Measurements from ENCODE around the gene NECTIN1. TPM values are rescaled to one million over a fixed set of nuclear protein-coding genes. Genes with fewer than 3 reads are reported as not detected.

The NECTIN1 gene
- total RNA-seq, 1 experiment from 2014 or later, result 23.8 TPM

- H3K27ac ChIP-seq (ENCODE audit: low read depth, low read length), result no peak overlapping the region
- ChIA-PET CTCF (no interaction called here), RAD21 (ENCODE audit: low non-redundant PET in 1 of 2, low total read pairs in 2 of 2, uncharacterized antibody in 2 of 2, unreplicated experiment in 2 of 2) (no interaction called here), POLR2A (no interaction called here)
- H3K36me3 ChIP-seq (ENCODE audit: control insufficient read depth in 1 of 2, insufficient read depth in 2 of 2, low read length in 2 of 2), result peaks cover 0 to 3% of the 10 kb centered on the region in 2 experiments; a peak in 2 of 4 replicates
- no peaks in the 10 kb centered on the region for H3K9me2 ChIP-seq (ENCODE audit: insufficient read depth)
- BruUV-seq (replicated peaks), result no TSS peak
- H3K27me3 ChIP-seq (ENCODE audit: insufficient read depth, low read length), result no peaks in the 10 kb centered on the region
- no peak overlapping the region for H3K4me2 ChIP-seq (ENCODE audit: low read length)
- ATAC-seq, result no peak
- H4K20me1 ChIP-seq (ENCODE audit: insufficient read depth), result no peaks in the 10 kb centered on the region
- H3K9me3 ChIP-seq (ENCODE audit: control insufficient read depth in 1 of 2, insufficient read depth in 1 of 2, low read depth in 1 of 2, low read length in 2 of 2), result no peaks in the 10 kb centered on the region
- no peak overlapping the region for H2AFZ ChIP-seq (ENCODE audit: low read depth, low read length, poor library complexity, severe bottlenecking)
- no peak for DNase-seq (ENCODE audit: low read depth, low spot score)
- H3K79me2 ChIP-seq (ENCODE audit: insufficient read depth, low read length), result no peaks in the 10 kb centered on the region
- TF ChIP-seq ZNF274 (IDR thresholded peaks at IDR 0.05; ENCODE audit: low read depth, low read length) (no peak), REST (IDR thresholded peaks at IDR 0.05; ENCODE audit: low read depth) (no peak), SRF (IDR thresholded peaks at IDR 0.05; ENCODE audit: low read depth) (no peak), EGR1 (IDR thresholded peaks at IDR 0.05; ENCODE audit: low read depth) (no peak), SP1 (IDR thresholded peaks at IDR 0.05; ENCODE audit: low read depth) (no peak), JUND (IDR thresholded peaks at IDR 0.05) (no peak), ATF3 (IDR thresholded peaks at IDR 0.05) (no peak), MAX (IDR thresholded peaks at IDR 0.05) (no peak), RAD21 (IDR thresholded peaks at IDR 0.05; ENCODE audit: low read depth) (no peak), ZBTB33 (IDR thresholded peaks at IDR 0.05; ENCODE audit: extremely low read depth, insufficient replicate concordance, low read length) (no peak), SIN3A (IDR thresholded peaks at IDR 0.05; ENCODE audit: low read depth) (no peak), ELF1 (IDR thresholded peaks at IDR 0.05; ENCODE audit: borderline replicate concordance, low read depth) (no peak)
- no peak overlapping the region for H3K4me3 ChIP-seq (replicated peaks in 1 of 2; ENCODE audit: low read depth in 1 of 2, low read length in 2 of 2)
- intact Hi-C loops (cut with micrococcal nuclease), result no loop called here
- H3K4me1 ChIP-seq (ENCODE audit: control insufficient read depth in 1 of 2, insufficient read depth in 2 of 2, low read length in 2 of 2), result peaks cover 0 to 7% of the 10 kb centered on the region in 2 experiments; a peak in 2 of 4 replicates
- no peak overlapping the region for H3K9ac ChIP-seq (ENCODE audit: low read length)
Measured at GRCh38 chr11:119671561-119672015, 57.4 kb downstream of the NECTIN1 start.

All from HCT116 (cell line).